ENCODE data around the gene PCYT1A.

DNA sequence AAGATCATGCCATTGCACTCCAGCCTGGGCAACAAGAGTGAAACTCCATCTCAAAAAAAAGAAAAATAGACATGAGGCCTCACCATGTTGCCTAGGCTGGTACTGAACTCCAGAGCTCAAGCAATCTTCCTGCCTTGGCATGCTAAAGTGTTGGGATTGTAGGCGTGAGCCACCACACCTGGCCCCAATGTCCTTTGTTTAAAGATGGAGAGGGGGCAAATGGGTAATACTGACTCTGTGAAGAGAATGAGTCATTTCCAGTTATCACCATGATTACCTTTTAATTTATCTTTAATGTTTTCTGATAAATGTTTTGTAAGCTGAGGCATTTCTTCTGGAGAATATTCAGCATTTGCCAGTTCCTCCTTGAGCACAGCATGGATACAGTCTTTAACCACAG is 28.3 kb upstream of the PCYT1A start:
- TF ChIP-seq, protein P1, sequence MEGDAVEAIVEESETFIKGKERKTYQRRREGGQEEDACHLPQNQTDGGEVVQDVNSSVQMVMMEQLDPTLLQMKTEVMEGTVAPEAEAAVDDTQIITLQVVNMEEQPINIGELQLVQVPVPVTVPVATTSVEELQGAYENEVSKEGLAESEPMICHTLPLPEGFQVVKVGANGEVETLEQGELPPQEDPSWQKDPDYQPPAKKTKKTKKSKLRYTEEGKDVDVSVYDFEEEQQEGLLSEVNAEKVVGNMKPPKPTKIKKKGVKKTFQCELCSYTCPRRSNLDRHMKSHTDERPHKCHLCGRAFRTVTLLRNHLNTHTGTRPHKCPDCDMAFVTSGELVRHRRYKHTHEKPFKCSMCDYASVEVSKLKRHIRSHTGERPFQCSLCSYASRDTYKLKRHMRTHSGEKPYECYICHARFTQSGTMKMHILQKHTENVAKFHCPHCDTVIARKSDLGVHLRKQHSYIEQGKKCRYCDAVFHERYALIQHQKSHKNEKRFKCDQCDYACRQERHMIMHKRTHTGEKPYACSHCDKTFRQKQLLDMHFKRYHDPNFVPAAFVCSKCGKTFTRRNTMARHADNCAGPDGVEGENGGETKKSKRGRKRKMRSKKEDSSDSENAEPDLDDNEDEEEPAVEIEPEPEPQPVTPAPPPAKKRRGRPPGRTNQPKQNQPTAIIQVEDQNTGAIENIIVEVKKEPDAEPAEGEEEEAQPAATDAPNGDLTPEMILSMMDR (IDR thresholded peaks at IDR 0.05) = no peak
- no peak for TF ChIP-seq POLR2AphosphoS5 (IDR thresholded peaks at IDR 0.05)

All from prostate gland (tissue), 2 donors.